ENCODE measurements around the gene RAB3A.

The RAB3A gene

GRCh38 chr19:18191640-18192062, 12.2 kb downstream of the RAB3A start:
- Histone ChIP-seq H3K4me1 (ENCODE audit: control insufficient read depth, insufficient read depth, low read length) (no peaks in the 10 kb centered on the region), H3K9me3 (ENCODE audit: control insufficient read depth, insufficient read depth, low read depth, low read length) (no peaks in the 10 kb centered on the region), H3K36me3 (ENCODE audit: control insufficient read depth in 2 of 2, insufficient read depth in 1 of 2, low read length in 2 of 2) (peaks cover 0 to 10% of the 10 kb centered on the region in 2 experiments; a peak in 2 of 3 replicates), H3K27ac (ENCODE audit: extremely low read depth, low read depth, low read length) (no peak overlapping the region), H3K4me3 (ENCODE audit: low read depth, low read length) (peak overlapping the region; percentile 43)
- ChIA-PET CTCF (interaction anchor here (0.6 to 2.9 kb wide), 16 partner anchors 9 to 237 kb away, joined by 3 to 16 read pairs (median 4); partner anchors contain the start of gene RAB3A), POLR2A (interaction anchor here (0.5 to 2.3 kb wide), 7 partner anchors 8 to 346 kb away, joined by 3 to 8 read pairs (median 5); partner anchors contain the start of gene RAB3A)
- no peak for TF ChIP-seq KLF1 (tag by site-specific recombination; IDR thresholded peaks at IDR 0.05)
- no peak for TF ChIP-seq ZNF266 (tag by site-specific recombination; IDR thresholded peaks at IDR 0.05; ENCODE audit: low read depth)
- TF ChIP-seq KLF8 (tag by site-specific recombination; IDR thresholded peaks at IDR 0.05), result no peak
- TF ChIP-seq HOXC10 (CRISPR knock-in tag; IDR thresholded peaks at IDR 0.05), result no peak
- TF ChIP-seq ZNF776 (tag by site-specific recombination; IDR thresholded peaks at IDR 0.05; ENCODE audit: borderline replicate concordance), result no peak
- TF ChIP-seq FEZF1 (tag by site-specific recombination; IDR thresholded peaks at IDR 0.05), result no peak
- TF ChIP-seq TRIM28 (IDR thresholded peaks at IDR 0.05; ENCODE audit: borderline replicate concordance, low read length), result no peak
- TF ChIP-seq ZFP69B (tag by site-specific recombination; IDR thresholded peaks at IDR 0.05), result no peak
- no peak for TF ChIP-seq KLF7 (tag by site-specific recombination; IDR thresholded peaks at IDR 0.05; ENCODE audit: borderline replicate concordance)
- TF ChIP-seq ZNF202 (tag by site-specific recombination; IDR thresholded peaks at IDR 0.05; ENCODE audit: borderline replicate concordance), result no peak
- TF ChIP-seq GLIS1 (tag by site-specific recombination; IDR thresholded peaks at IDR 0.05), result no peak
- no peak for TF ChIP-seq ZNF324 (tag by site-specific recombination; IDR thresholded peaks at IDR 0.05)
- TF ChIP-seq ZNF292 (tag by site-specific recombination; IDR thresholded peaks at IDR 0.05; ENCODE audit: borderline replicate concordance, low read depth), result no peak
- no peak for TF ChIP-seq SCRT2 (tag by site-specific recombination; IDR thresholded peaks at IDR 0.05)
- TF ChIP-seq ZNF423 (tag by site-specific recombination; IDR thresholded peaks at IDR 0.05), result no peak
- no peak for TF ChIP-seq ZNF404 (tag by site-specific recombination; IDR thresholded peaks at IDR 0.05)
- TF ChIP-seq ZBTB17 (tag by site-specific recombination; IDR thresholded peaks at IDR 0.05), result no peak
- TF ChIP-seq PRDM1 (tag by site-specific recombination; IDR thresholded peaks at IDR 0.05), result no peak

- Histone ChIP-seq H3K4me3 (ENCODE audit: low read depth, low read length) (no peak overlapping the region), H3K36me3 (ENCODE audit: control insufficient read depth in 2 of 2, insufficient read depth in 1 of 2, low read length in 2 of 2) (no peaks in the 10 kb centered on the region; a peak in 1 of 3 replicates), H3K27ac (ENCODE audit: extremely low read depth, low read depth, low read length) (no peak overlapping the region), H3K4me1 (ENCODE audit: control insufficient read depth, insufficient read depth, low read length) (no peaks in the 10 kb centered on the region), H3K9me3 (ENCODE audit: control insufficient read depth, insufficient read depth, low read depth, low read length) (no peaks in the 10 kb centered on the region)
- POLR2A ChIA-PET, result interaction anchor here (0.7 kb wide), 1 partner anchor 13 kb away, joined by 3 read pairs; no protein-coding TSS in a partner anchor
- CTCF ChIA-PET, result interaction anchor here (0.6 to 2.9 kb wide), 3 partner anchors 18 to 585 kb away, joined by 4 to 16 read pairs (median 7); no protein-coding TSS in a partner anchor
- TF ChIP-seq ZNF274 (IDR thresholded peaks at IDR 0.05; ENCODE audit: low read length), result no peak
- TF ChIP-seq ZNF274 (tag by site-specific recombination; IDR thresholded peaks at IDR 0.05; ENCODE audit: borderline replicate concordance), result no peak
- TF ChIP-seq ZNF366 (tag by site-specific recombination; conservative IDR thresholded peaks at IDR 0.05), result no peak
- TF ChIP-seq, protein P1, sequence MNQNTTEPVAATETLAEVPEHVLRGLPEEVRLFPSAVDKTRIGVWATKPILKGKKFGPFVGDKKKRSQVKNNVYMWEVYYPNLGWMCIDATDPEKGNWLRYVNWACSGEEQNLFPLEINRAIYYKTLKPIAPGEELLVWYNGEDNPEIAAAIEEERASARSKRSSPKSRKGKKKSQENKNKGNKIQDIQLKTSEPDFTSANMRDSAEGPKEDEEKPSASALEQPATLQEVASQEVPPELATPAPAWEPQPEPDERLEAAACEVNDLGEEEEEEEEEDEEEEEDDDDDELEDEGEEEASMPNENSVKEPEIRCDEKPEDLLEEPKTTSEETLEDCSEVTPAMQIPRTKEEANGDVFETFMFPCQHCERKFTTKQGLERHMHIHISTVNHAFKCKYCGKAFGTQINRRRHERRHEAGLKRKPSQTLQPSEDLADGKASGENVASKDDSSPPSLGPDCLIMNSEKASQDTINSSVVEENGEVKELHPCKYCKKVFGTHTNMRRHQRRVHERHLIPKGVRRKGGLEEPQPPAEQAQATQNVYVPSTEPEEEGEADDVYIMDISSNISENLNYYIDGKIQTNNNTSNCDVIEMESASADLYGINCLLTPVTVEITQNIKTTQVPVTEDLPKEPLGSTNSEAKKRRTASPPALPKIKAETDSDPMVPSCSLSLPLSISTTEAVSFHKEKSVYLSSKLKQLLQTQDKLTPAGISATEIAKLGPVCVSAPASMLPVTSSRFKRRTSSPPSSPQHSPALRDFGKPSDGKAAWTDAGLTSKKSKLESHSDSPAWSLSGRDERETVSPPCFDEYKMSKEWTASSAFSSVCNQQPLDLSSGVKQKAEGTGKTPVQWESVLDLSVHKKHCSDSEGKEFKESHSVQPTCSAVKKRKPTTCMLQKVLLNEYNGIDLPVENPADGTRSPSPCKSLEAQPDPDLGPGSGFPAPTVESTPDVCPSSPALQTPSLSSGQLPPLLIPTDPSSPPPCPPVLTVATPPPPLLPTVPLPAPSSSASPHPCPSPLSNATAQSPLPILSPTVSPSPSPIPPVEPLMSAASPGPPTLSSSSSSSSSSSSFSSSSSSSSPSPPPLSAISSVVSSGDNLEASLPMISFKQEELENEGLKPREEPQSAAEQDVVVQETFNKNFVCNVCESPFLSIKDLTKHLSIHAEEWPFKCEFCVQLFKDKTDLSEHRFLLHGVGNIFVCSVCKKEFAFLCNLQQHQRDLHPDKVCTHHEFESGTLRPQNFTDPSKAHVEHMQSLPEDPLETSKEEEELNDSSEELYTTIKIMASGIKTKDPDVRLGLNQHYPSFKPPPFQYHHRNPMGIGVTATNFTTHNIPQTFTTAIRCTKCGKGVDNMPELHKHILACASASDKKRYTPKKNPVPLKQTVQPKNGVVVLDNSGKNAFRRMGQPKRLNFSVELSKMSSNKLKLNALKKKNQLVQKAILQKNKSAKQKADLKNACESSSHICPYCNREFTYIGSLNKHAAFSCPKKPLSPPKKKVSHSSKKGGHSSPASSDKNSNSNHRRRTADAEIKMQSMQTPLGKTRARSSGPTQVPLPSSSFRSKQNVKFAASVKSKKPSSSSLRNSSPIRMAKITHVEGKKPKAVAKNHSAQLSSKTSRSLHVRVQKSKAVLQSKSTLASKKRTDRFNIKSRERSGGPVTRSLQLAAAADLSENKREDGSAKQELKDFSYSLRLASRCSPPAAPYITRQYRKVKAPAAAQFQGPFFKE (tag by site-specific recombination; IDR thresholded peaks at IDR 0.05; ENCODE audit: borderline replicate concordance), result no peak
- no peak for TF ChIP-seq ZNF248 (tag by site-specific recombination; IDR thresholded peaks at IDR 0.05)
- no peak for TF ChIP-seq ZNF701 (tag by site-specific recombination; IDR thresholded peaks at IDR 0.05)
- TF ChIP-seq ZNF837 (tag by site-specific recombination; IDR thresholded peaks at IDR 0.05), result no peak
- TF ChIP-seq ZNF510 (tag by site-specific recombination; IDR thresholded peaks at IDR 0.05; ENCODE audit: insufficient replicate concordance), result no peak
- TF ChIP-seq ZNF341 (tag by site-specific recombination; IDR thresholded peaks at IDR 0.05; ENCODE audit: low read depth), result no peak
These were observed 13.6 kb downstream of the RAB3A start for GRCh38 chr19:18190278-18190677.

All from HEK293 (cell line).